Measurements from ENCODE around the gene EEFSEC. TPM values are rescaled to one million over a fixed set of nuclear protein-coding genes. Genes with fewer than 3 reads are reported as not detected.

Gene EEFSEC
- total RNA-seq, 1 experiment from 2014 or later = 14.6 TPM

- intact Hi-C loops (cut with micrococcal nuclease) = no loop called here
- Mint-ChIP-seq H3K4me3 (ENCODE audit: unreplicated experiment) (no peak overlapping the region), H3K27me3 (ENCODE audit: insufficient read depth, unreplicated experiment) (no peaks in the 10 kb centered on the region), H3K9me3 (ENCODE audit: unreplicated experiment) (no peaks in the 10 kb centered on the region), H3K4me1 (ENCODE audit: insufficient read depth, unreplicated experiment) (no peaks in the 10 kb centered on the region), H3K36me3 (ENCODE audit: insufficient read depth, unreplicated experiment) (no peaks in the 10 kb centered on the region), H3K27ac (ENCODE audit: low read depth, unreplicated experiment) (no peak overlapping the region)
- no TSS peak for BruUV-seq (replicated peaks)
- ChIA-PET CTCF (no interaction called here), POLR2A (no interaction called here)
- no peak for DNase-seq (ENCODE audit: unreplicated experiment)
- no peak for TF ChIP-seq CTCF (IDR thresholded peaks at IDR 0.05; ENCODE audit: unreplicated experiment)
These were observed 202.2 kb downstream of the EEFSEC start for GRCh38 chr3:128355543-128355919.

GRCh38 chr3:128356822-128357221 is 203.5 kb downstream of the EEFSEC start:
- no peak overlapping the region for H3K4me3 Mint-ChIP-seq (ENCODE audit: unreplicated experiment)
- no peak for DNase-seq (ENCODE audit: unreplicated experiment)
- no peaks in the 10 kb centered on the region for H3K36me3 Mint-ChIP-seq (ENCODE audit: insufficient read depth, unreplicated experiment)
- BruUV-seq (replicated peaks) = no TSS peak
- ChIA-PET CTCF (no interaction called here), POLR2A (no interaction called here)
- no peaks in the 10 kb centered on the region for H3K27me3 Mint-ChIP-seq (ENCODE audit: insufficient read depth, unreplicated experiment)
- H3K4me1 Mint-ChIP-seq (ENCODE audit: insufficient read depth, unreplicated experiment) = no peaks in the 10 kb centered on the region
- intact Hi-C loops (cut with micrococcal nuclease) = no loop called here
- no peak overlapping the region for H3K27ac Mint-ChIP-seq (ENCODE audit: low read depth, unreplicated experiment)
- no peak for TF ChIP-seq CTCF (IDR thresholded peaks at IDR 0.05; ENCODE audit: unreplicated experiment)
- no peaks in the 10 kb centered on the region for H3K9me3 Mint-ChIP-seq (ENCODE audit: unreplicated experiment)

- Mint-ChIP-seq H3K36me3 (ENCODE audit: insufficient read depth, unreplicated experiment) (no peaks in the 10 kb centered on the region), H3K4me1 (ENCODE audit: insufficient read depth, unreplicated experiment) (no peaks in the 10 kb centered on the region), H3K9me3 (ENCODE audit: unreplicated experiment) (no peaks in the 10 kb centered on the region), H3K4me3 (ENCODE audit: unreplicated experiment) (no peak overlapping the region), H3K27ac (ENCODE audit: low read depth, unreplicated experiment) (no peak overlapping the region), H3K27me3 (ENCODE audit: insufficient read depth, unreplicated experiment) (no peaks in the 10 kb centered on the region)
- BruUV-seq (replicated peaks) = no TSS peak
- CTCF ChIA-PET = no interaction called here
- no peak for DNase-seq (ENCODE audit: unreplicated experiment)
- no peak for TF ChIP-seq CTCF (IDR thresholded peaks at IDR 0.05; ENCODE audit: unreplicated experiment)
- intact Hi-C loops (cut with micrococcal nuclease) = no loop called here
- POLR2A ChIA-PET = no interaction called here
These were observed 204.3 kb downstream of the EEFSEC start for GRCh38 chr3:128357538-128357937.

- no TSS peak for BruUV-seq (replicated peaks)
- Mint-ChIP-seq H3K4me3 (ENCODE audit: unreplicated experiment) (no peak overlapping the region), H3K36me3 (ENCODE audit: insufficient read depth, unreplicated experiment) (no peaks in the 10 kb centered on the region), H3K27ac (ENCODE audit: low read depth, unreplicated experiment) (no peak overlapping the region), H3K9me3 (ENCODE audit: unreplicated experiment) (no peaks in the 10 kb centered on the region), H3K4me1 (ENCODE audit: insufficient read depth, unreplicated experiment) (no peaks in the 10 kb centered on the region), H3K27me3 (ENCODE audit: insufficient read depth, unreplicated experiment) (no peaks in the 10 kb centered on the region)
- no peak for TF ChIP-seq CTCF (IDR thresholded peaks at IDR 0.05; ENCODE audit: unreplicated experiment)
- ChIA-PET POLR2A (no interaction called here), CTCF (no interaction called here)
- intact Hi-C loops (cut with micrococcal nuclease) = no loop called here
- DNase-seq (ENCODE audit: unreplicated experiment) = no peak
These were observed 205.0 kb downstream of the EEFSEC start for GRCh38 chr3:128358156-128358895.

Data from MCF 10A (cell line).